HepG2 (cell line): ENCODE data around the gene PLEKHA5. TPM values are rescaled to one million over a fixed set of nuclear protein-coding genes. Genes with fewer than 3 reads are reported as not detected.

ENCODE experiments used
- ATAC-seq: fragments of 200-7000 bp; cut with Tn5 transposase; 3 replicates; pipeline ENCODE4 v1.9.1; 2020; ENCODE audit warnings: mild to moderate bottlenecking, moderate library complexity
- BruUV-seq: library from RNA; stranded (reverse); fragments of 400-500 nt; replicated peaks from 2 replicates; lab custom pipeline; 2021; lab: Mats Ljungman, UMichigan
- CTCF ChIA-PET: fragments of 300-600 bp; formaldehyde crosslinking; extraction: SDS; loops from one replicate; lab custom pipeline; 2021; ENCODE audit warnings: low total read pairs, inconsistent platforms, low intra/inter-chr PET ratio; lab: Yijun Ruan, JAX
- POLR2A ChIA-PET: fragments of 350-600 bp; sonication (Branson Sonifier 250); formaldehyde crosslinking; loops from one replicate; lab custom pipeline; 2020; ENCODE audit warnings: antibody characterized with exemption, inconsistent platforms; lab: Yijun Ruan, JAX
- DNase-seq: peaks from one replicate; pipeline ENCODE4 v3.0.0-alpha.2; 2015; ENCODE audit warnings: low spot score
- FAIRE-seq: peaks from 3 replicates; lab custom pipeline; 2011; peaks lifted over from hg19 to GRCh38; lab: Jason Lieb, UNC
- H2AFZ ChIP-seq: one replicate; pipeline ENCODE4 v1.6.1; 2011; ENCODE audit warnings: low read length, inconsistent platforms
- H3K27ac ChIP-seq: fragments of 300-600 bp; 3 replicates; pipeline ENCODE4 v1.8.0; 2011; ENCODE audit warnings: mixed run types, mild to moderate bottlenecking, mixed read lengths, low read length, inconsistent platforms; ENCODE audit not compliant: insufficient read depth; ENCODE audit errors: extremely low read length
- H3K27me3 ChIP-seq, 2 experiments: fragments of 200-600 bp in 1 of 2; 2 replicates in 1 of 2; 3 replicates in 1 of 2; pipeline versions ENCODE4 v1.6.0 to v1.8.0; 2011; ENCODE audit warnings: low read length in 2 of 2, mild to moderate bottlenecking in 2 of 2, moderate library complexity in 2 of 2, inconsistent platforms in 1 of 2; ENCODE audit not compliant: insufficient read depth in 2 of 2, control insufficient read depth in 1 of 2
- H3K36me3 ChIP-seq, 2 experiments: fragments of 200-600 bp in 1 of 2; replicated peaks in 1 of 2; 2 replicates in 1 of 2; 3 replicates in 1 of 2; pipeline versions ENCODE4 v1.5.1 to v1.8.0; 2011; ENCODE audit warnings: low read length in 2 of 2, inconsistent platforms in 1 of 2; ENCODE audit not compliant: insufficient read depth in 2 of 2, control insufficient read depth in 1 of 2
- H3K4me1 ChIP-seq: 2 replicates; pipeline ENCODE4 v1.5.1; 2012; ENCODE audit warnings: low read length, inconsistent platforms; ENCODE audit not compliant: insufficient read depth
- H3K4me2 ChIP-seq: 2 replicates; pipeline ENCODE4 v1.6.0; 2011; ENCODE audit warnings: low read depth, low read length, inconsistent platforms
- H3K4me3 ChIP-seq, 3 experiments: fragments of 200-600 bp in 1 of 3; sonication (generic), shearing (Covaris generic) in 1 of 3; replicated peaks in 1 of 3; 2 replicates each; pipeline ENCODE4 v1.5.1; 2011 to 2016; ENCODE audit warnings: low read length in 3 of 3, inconsistent platforms in 2 of 3, low read depth in 2 of 3, mild to moderate bottlenecking in 2 of 3, control low read depth in 1 of 3, mixed read lengths in 1 of 3; ENCODE audit not compliant: insufficient read depth in 1 of 3
- H3K79me2 ChIP-seq: one replicate; pipeline ENCODE4 v1.6.1; 2011; ENCODE audit warnings: low read length, inconsistent platforms; ENCODE audit not compliant: insufficient read depth
- H3K9ac ChIP-seq: 2 replicates; pipeline ENCODE4 v1.6.0; 2011; ENCODE audit warnings: mild to moderate bottlenecking, low read depth, low read length, inconsistent platforms; ENCODE audit not compliant: insufficient read depth
- H3K9me3 ChIP-seq: 2 replicates; pipeline ENCODE4 v1.5.1; 2012; ENCODE audit warnings: mild to moderate bottlenecking, low read length
- H4K20me1 ChIP-seq: 2 replicates; pipeline ENCODE4 v1.6.0; 2011; ENCODE audit warnings: inconsistent platforms, mild to moderate bottlenecking, low read length, moderate library complexity; ENCODE audit not compliant: insufficient read depth
- CREBL2 ChIP-seq: sonication (generic); formaldehyde crosslinking; IDR thresholded peaks from 2 replicates; pipeline ENCODE4 v1.8.1; 2023; ENCODE audit warnings: missing genetic modification reagents, mild to moderate bottlenecking, borderline replicate concordance
- DNMT1 ChIP-seq: sonication (generic); formaldehyde crosslinking; IDR thresholded peaks from 2 replicates; pipeline ENCODE4 v1.5.1; 2020; ENCODE audit warnings: mild to moderate bottlenecking, missing genetic modification reagents
- SNAPC4 ChIP-seq: sonication (generic); formaldehyde crosslinking; IDR thresholded peaks from 2 replicates; pipeline ENCODE4 v1.4.0; 2020; ENCODE audit warnings: mild to moderate bottlenecking, missing genetic modification reagents
- TAF15 ChIP-seq: fragments of 200-400 bp; formaldehyde crosslinking; IDR thresholded peaks from one replicate; pipeline ENCODE4 v1.6.1; 2018; ENCODE audit warnings: mild to moderate bottlenecking, low read depth, low read length; ENCODE audit not compliant: poor library complexity, severe bottlenecking
- ZBTB21 ChIP-seq: sonication (generic); formaldehyde crosslinking; IDR thresholded peaks from 2 replicates; pipeline ENCODE4 v1.4.0; 2020; ENCODE audit warnings: missing genetic modification reagents
- ZBTB37 ChIP-seq: sonication (generic); formaldehyde crosslinking; IDR thresholded peaks from 2 replicates; pipeline ENCODE4 v1.4.0; 2020; ENCODE audit warnings: mild to moderate bottlenecking, missing genetic modification reagents
- ZBTB42 ChIP-seq: sonication (generic); formaldehyde crosslinking; IDR thresholded peaks from 2 replicates; pipeline ENCODE4 v1.5.0; 2020; ENCODE audit warnings: mild to moderate bottlenecking, missing genetic modification reagents
- ZFP36L1 ChIP-seq: sonication (generic); formaldehyde crosslinking; IDR thresholded peaks from 2 replicates; pipeline ENCODE4 v1.8.0; 2022; ENCODE audit warnings: mild to moderate bottlenecking, missing genetic modification reagents, moderate library complexity
- ZNF547 ChIP-seq: sonication (generic); formaldehyde crosslinking; IDR thresholded peaks from 2 replicates; pipeline ENCODE4 v1.5.1; 2020; ENCODE audit warnings: mild to moderate bottlenecking, missing genetic modification reagents
- WGBS: methylation state at CpG from one replicate; pipeline ENCODE4 v1.1.6; 2017; ENCODE audit warnings: low lambda C conversion rate; 5-methylcytosine and 5-hydroxymethylcytosine counted together
- in situ Hi-C: cut with HindIII; loops from 2 replicates; pipeline ENCODE4 v1.10.0; 2017; ENCODE audit warnings: low pct_unique_long_range_greater_than_20kb; ENCODE audit not compliant: extremely low pct_ligation_motif_present
- intact Hi-C: fragments of 100-400 bp; cut with micrococcal nuclease; formaldehyde crosslinking; loops from one replicate; pipeline ENCODE4 v1.10.0; 2022; ENCODE audit not compliant: unreplicated experiment
- polyA plus RNA-seq, 8 experiments: library from polyadenylated mRNA; depleted of rRNA in 3 of 8; stranded (reverse) in 7 of 8; unstranded in 1 of 8; fragments of >200 nt; fragmentation: Illumina TruSeq in 4 of 8; extraction: Trizol in 4 of 8; gene quantifications; 2 replicates each; pipeline versions ENCODE4 v1.2.1 to v1.2.3, GENCODE V29; 2011 to 2016; ENCODE audit warnings: low read depth in 4 of 8, missing spikeins in 1 of 8, mixed read lengths in 1 of 8; ENCODE audit not compliant: insufficient read depth in 1 of 8
- total RNA-seq, 5 experiments: library from RNA; depleted of rRNA; stranded (reverse); fragments of >200 nt; fragmentation: Illumina TruSeq; extraction: Trizol; gene quantifications; 2 replicates each; pipeline ENCODE4 v1.2.3, GENCODE V29; 2016; ENCODE audit warnings: low read depth in 1 of 5

Gene PLEKHA5
- total and polyA plus RNA-seq, 2 of the 13 experiments (the other 11 are each of a cell fraction or from before 2014, with no cell fraction given): 4.2 to 15.4 TPM

- H3K4me3 ChIP-seq: no peak overlapping the region
- no peak for FAIRE-seq
- WGBS: 71% methylated on average over 12 of the region's 12 CpGs
- in situ Hi-C loops: no loop called here
- TF ChIP-seq ZFP36L1 (CRISPR knock-in tag): no peak
- no peak for TF ChIP-seq ZBTB21 (CRISPR knock-in tag)
- TF ChIP-seq ZNF547 (CRISPR knock-in tag): no peak
- no peak for TF ChIP-seq DNMT1 (CRISPR knock-in tag)
- no peak for TF ChIP-seq TAF15
- TF ChIP-seq SNAPC4 (CRISPR knock-in tag): no peak
- TF ChIP-seq ZBTB42 (CRISPR knock-in tag): no peak
- no peak for TF ChIP-seq ZBTB37
- no peak for TF ChIP-seq CREBL2 (CRISPR knock-in tag)
- TF ChIP-seq, all 625 proteins: peak for 0
- Histone ChIP-seq H3K4me2 (no peak overlapping the region), H3K79me2 (no peaks in the 10 kb centered on the region), H3K9ac (no peak overlapping the region), H3K27me3 (no peaks in the 10 kb centered on the region; a peak in 1 of 5 replicates), H3K9me3 (no peaks in the 10 kb centered on the region), H3K27ac (no peak overlapping the region), H3K36me3 (no peaks in the 10 kb centered on the region), H4K20me1 (no peaks in the 10 kb centered on the region), H2AFZ (no peak overlapping the region), H3K4me1 (peaks cover 7% of the 10 kb centered on the region; the same call in 1 of the 2 replicates)
- DNase-seq (no peak), ATAC-seq (no peak)
- ChIA-PET POLR2A (no interaction called here), CTCF (no interaction called here)
- BruUV-seq: no TSS peak
- intact Hi-C loops: no loop called here
These were observed 293.8 kb downstream of the PLEKHA5 start for GRCh38 chr12:19423166-19423930.
